HCT116 (cell line): ENCODE data around the gene INSR. TPM values are rescaled to one million over a fixed set of nuclear protein-coding genes. Genes with fewer than 3 reads are reported as not detected.

Experiments used
- CBX3 ChIP-seq: IDR thresholded peaks from 2 replicates; pipeline ENCODE4 v1.6.1; 2012; ENCODE audit warnings: low read depth
- CEBPB ChIP-seq: IDR thresholded peaks from 2 replicates; pipeline ENCODE4 v1.6.1; 2012; ENCODE audit warnings: low read depth
- ELF1 ChIP-seq: IDR thresholded peaks from 2 replicates; pipeline ENCODE4 v1.6.1; 2012; ENCODE audit warnings: low read depth, borderline replicate concordance
- EZH2 ChIP-seq: fragments of 200-600 bp; sonication (generic); IDR thresholded peaks from 2 replicates; pipeline ENCODE4 v1.6.1; 2017; ENCODE audit warnings: antibody characterized with exemption, mixed run types
- EZH2phosphoT487 ChIP-seq: fragments of 200-600 bp; IDR thresholded peaks from 2 replicates; pipeline ENCODE4 v1.6.1; 2018; ENCODE audit warnings: antibody characterized with exemption, borderline replicate concordance
- FOSL1 ChIP-seq: IDR thresholded peaks from 2 replicates; pipeline ENCODE4 v1.6.1; 2012; ENCODE audit warnings: low read depth
- JUND ChIP-seq: IDR thresholded peaks from 2 replicates; pipeline ENCODE4 v1.6.1; 2012
- POLR2A ChIP-seq: IDR thresholded peaks from 2 replicates; pipeline ENCODE4 v1.7.0; 2011; ENCODE audit warnings: borderline replicate concordance; ENCODE audit not compliant: insufficient read depth, insufficient read length; ENCODE audit errors: extremely low read depth
- POLR2AphosphoS5 ChIP-seq: IDR thresholded peaks from 2 replicates; pipeline ENCODE4 v1.6.1; 2011; ENCODE audit warnings: mild to moderate bottlenecking, low read depth, low read length, moderate library complexity
- SRF ChIP-seq: IDR thresholded peaks from 2 replicates; pipeline ENCODE4 v1.6.1; 2012; ENCODE audit warnings: low read depth
- ZNF274 ChIP-seq: fragments of 200-500 bp; sonication (Bioruptor generic); IDR thresholded peaks from 2 replicates; pipeline ENCODE4 v1.6.1; 2014; ENCODE audit warnings: mild to moderate bottlenecking, low read depth, low read length, inconsistent platforms
- total RNA-seq: library from RNA; stranded (reverse); gene quantifications from one replicate; pipeline ENCODE4 v1.2.1, GENCODE V29; 2021; ENCODE audit not compliant: unreplicated experiment
- TF ChIP-seq, protein P1 (sequence below): IDR thresholded peaks from 2 replicates; pipeline ENCODE4 v1.6.1; 2012; ENCODE audit warnings: low read depth
- TF ChIP-seq, protein P2 (sequence below): IDR thresholded peaks from 2 replicates; pipeline ENCODE4 v1.6.1; 2011; ENCODE audit warnings: mild to moderate bottlenecking, low read length, moderate library complexity; ENCODE audit not compliant: insufficient replicate concordance; ENCODE audit errors: extremely low read depth

The INSR gene
- total RNA-seq, 1 experiment from 2014 or later: 25.4 TPM

- TF ChIP-seq, protein P1, sequence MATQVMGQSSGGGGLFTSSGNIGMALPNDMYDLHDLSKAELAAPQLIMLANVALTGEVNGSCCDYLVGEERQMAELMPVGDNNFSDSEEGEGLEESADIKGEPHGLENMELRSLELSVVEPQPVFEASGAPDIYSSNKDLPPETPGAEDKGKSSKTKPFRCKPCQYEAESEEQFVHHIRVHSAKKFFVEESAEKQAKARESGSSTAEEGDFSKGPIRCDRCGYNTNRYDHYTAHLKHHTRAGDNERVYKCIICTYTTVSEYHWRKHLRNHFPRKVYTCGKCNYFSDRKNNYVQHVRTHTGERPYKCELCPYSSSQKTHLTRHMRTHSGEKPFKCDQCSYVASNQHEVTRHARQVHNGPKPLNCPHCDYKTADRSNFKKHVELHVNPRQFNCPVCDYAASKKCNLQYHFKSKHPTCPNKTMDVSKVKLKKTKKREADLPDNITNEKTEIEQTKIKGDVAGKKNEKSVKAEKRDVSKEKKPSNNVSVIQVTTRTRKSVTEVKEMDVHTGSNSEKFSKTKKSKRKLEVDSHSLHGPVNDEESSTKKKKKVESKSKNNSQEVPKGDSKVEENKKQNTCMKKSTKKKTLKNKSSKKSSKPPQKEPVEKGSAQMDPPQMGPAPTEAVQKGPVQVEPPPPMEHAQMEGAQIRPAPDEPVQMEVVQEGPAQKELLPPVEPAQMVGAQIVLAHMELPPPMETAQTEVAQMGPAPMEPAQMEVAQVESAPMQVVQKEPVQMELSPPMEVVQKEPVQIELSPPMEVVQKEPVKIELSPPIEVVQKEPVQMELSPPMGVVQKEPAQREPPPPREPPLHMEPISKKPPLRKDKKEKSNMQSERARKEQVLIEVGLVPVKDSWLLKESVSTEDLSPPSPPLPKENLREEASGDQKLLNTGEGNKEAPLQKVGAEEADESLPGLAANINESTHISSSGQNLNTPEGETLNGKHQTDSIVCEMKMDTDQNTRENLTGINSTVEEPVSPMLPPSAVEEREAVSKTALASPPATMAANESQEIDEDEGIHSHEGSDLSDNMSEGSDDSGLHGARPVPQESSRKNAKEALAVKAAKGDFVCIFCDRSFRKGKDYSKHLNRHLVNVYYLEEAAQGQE: no peak
- TF ChIP-seq SRF (no peak), CEBPB (no peak), EZH2 (no peak), EZH2phosphoT487 (no peak), POLR2A (no peak), CBX3 (no peak), ELF1 (peak; percentile 90), ZNF274 (no peak), JUND (no peak), FOSL1 (no peak), POLR2AphosphoS5 (peak; percentile 79)
- TF ChIP-seq, protein P2, sequence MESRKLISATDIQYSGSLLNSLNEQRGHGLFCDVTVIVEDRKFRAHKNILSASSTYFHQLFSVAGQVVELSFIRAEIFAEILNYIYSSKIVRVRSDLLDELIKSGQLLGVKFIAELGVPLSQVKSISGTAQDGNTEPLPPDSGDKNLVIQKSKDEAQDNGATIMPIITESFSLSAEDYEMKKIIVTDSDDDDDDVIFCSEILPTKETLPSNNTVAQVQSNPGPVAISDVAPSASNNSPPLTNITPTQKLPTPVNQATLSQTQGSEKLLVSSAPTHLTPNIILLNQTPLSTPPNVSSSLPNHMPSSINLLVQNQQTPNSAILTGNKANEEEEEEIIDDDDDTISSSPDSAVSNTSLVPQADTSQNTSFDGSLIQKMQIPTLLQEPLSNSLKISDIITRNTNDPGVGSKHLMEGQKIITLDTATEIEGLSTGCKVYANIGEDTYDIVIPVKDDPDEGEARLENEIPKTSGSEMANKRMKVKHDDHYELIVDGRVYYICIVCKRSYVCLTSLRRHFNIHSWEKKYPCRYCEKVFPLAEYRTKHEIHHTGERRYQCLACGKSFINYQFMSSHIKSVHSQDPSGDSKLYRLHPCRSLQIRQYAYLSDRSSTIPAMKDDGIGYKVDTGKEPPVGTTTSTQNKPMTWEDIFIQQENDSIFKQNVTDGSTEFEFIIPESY: peak; percentile 56
- TF ChIP-seq, all 23 proteins: peak for 8
Observed at GRCh38 chr19:7069042-7069903, 224.9 kb downstream of the INSR start, which contains the start of gene ZNF557 (continued).
